Measurements from ENCODE around the gene CHTOP. TPM values are rescaled to one million over a fixed set of nuclear protein-coding genes. Genes with fewer than 3 reads are reported as not detected.

Gene CHTOP
- total RNA-seq, 2 donors from 2014 or later, result 39.0 to 78.0 TPM

- DNase-seq (ENCODE audit: low spot score), result no peak
- peaks cover 10 to 19% of the 10 kb centered on the region in 2 donors for H3K4me1 ChIP-seq (ENCODE audit: control insufficient read depth in 1 of 2, low read depth in 2 of 2)
- H3K27me3 ChIP-seq (replicated peaks; ENCODE audit: insufficient read depth), result no peaks in the 10 kb centered on the region
- no peak overlapping the region for H3K27ac ChIP-seq
- peaks cover 25% of the 10 kb centered on the region for H3K36me3 ChIP-seq
- no peak overlapping the region for H3K4me3 ChIP-seq
- no peak for ATAC-seq (ENCODE audit: insufficient number of reproducible peaks, low FRiP score, low read depth)
- no peak for TF ChIP-seq CTCF (IDR thresholded peaks at IDR 0.05)
- H3K9me3 ChIP-seq, result no peaks in the 10 kb centered on the region
Measured at GRCh38 chr1:153647346-153647714, 13.5 kb downstream of the CHTOP start.

GRCh38 chr1:153648000-153648643, 14.3 kb downstream of the CHTOP start:
- Histone ChIP-seq H3K4me3 (no peak overlapping the region), H3K4me1 (ENCODE audit: control insufficient read depth in 1 of 2, low read depth in 2 of 2) (peaks cover 10 to 19% of the 10 kb centered on the region in 2 donors), H3K27ac (no peak overlapping the region), H3K36me3 (peaks cover 18% of the 10 kb centered on the region), H3K9me3 (no peaks in the 10 kb centered on the region), H3K27me3 (replicated peaks; ENCODE audit: insufficient read depth) (no peaks in the 10 kb centered on the region)
- no peak for DNase-seq (ENCODE audit: low spot score)
- no peak for ATAC-seq (ENCODE audit: insufficient number of reproducible peaks, low FRiP score, low read depth)
- TF ChIP-seq CTCF (IDR thresholded peaks at IDR 0.05), result no peak

GRCh38 chr1:153649137-153649862, 15.4 kb downstream of the CHTOP start:
- Histone ChIP-seq H3K4me1 (ENCODE audit: control insufficient read depth in 1 of 2, low read depth in 2 of 2) (peaks cover 10 to 16% of the 10 kb centered on the region in 2 donors), H3K9me3 (no peaks in the 10 kb centered on the region), H3K36me3 (peaks cover 13% of the 10 kb centered on the region), H3K4me3 (no peak overlapping the region), H3K27me3 (replicated peaks; ENCODE audit: insufficient read depth) (no peaks in the 10 kb centered on the region), H3K27ac (peak overlapping the region; percentile 26 to 52)
- TF ChIP-seq CTCF (IDR thresholded peaks at IDR 0.05), result no peak
- ATAC-seq (ENCODE audit: insufficient number of reproducible peaks, low FRiP score, low read depth), result no peak
- no peak for DNase-seq (ENCODE audit: low spot score)

GRCh38 chr1:153649863-153650235, 16.0 kb downstream of the CHTOP start:
- DNase-seq (ENCODE audit: low spot score) (no peak), ATAC-seq (ENCODE audit: insufficient number of reproducible peaks, low FRiP score, low read depth) (no peak)
- H3K36me3 ChIP-seq, result peaks cover 10% of the 10 kb centered on the region
- TF ChIP-seq CTCF (IDR thresholded peaks at IDR 0.05), result no peak
- no peaks in the 10 kb centered on the region for H3K27me3 ChIP-seq (replicated peaks; ENCODE audit: insufficient read depth)
- H3K4me1 ChIP-seq (ENCODE audit: control insufficient read depth in 1 of 2, low read depth in 2 of 2), result peaks cover 10 to 16% of the 10 kb centered on the region in 2 donors
- no peaks in the 10 kb centered on the region for H3K9me3 ChIP-seq
- H3K4me3 ChIP-seq, result no peak overlapping the region
- H3K27ac ChIP-seq, result peak overlapping the region in 1 of 2 donors; percentile 26

- DNase-seq (ENCODE audit: low spot score) (no peak), ATAC-seq (ENCODE audit: insufficient number of reproducible peaks, low FRiP score, low read depth) (no peak)
- H3K27me3 ChIP-seq (replicated peaks; ENCODE audit: insufficient read depth), result no peaks in the 10 kb centered on the region
- TF ChIP-seq CTCF (IDR thresholded peaks at IDR 0.05), result no peak
- H3K36me3 ChIP-seq, result no peaks in the 10 kb centered on the region
- no peak overlapping the region for H3K4me3 ChIP-seq
- H3K4me1 ChIP-seq (ENCODE audit: control insufficient read depth in 1 of 2, low read depth in 2 of 2), result peaks cover 10 to 13% of the 10 kb centered on the region in 2 donors
- no peak overlapping the region for H3K27ac ChIP-seq
- no peaks in the 10 kb centered on the region for H3K9me3 ChIP-seq
Measured at GRCh38 chr1:153651771-153652170, 17.9 kb downstream of the CHTOP start.
